Activated CD8-positive, alpha-beta memory T cell treated with anti-CD3 and anti-CD28 coated beads, Interleukin-2, amount 50 U/mL, for 24 hours (primary cell): ENCODE results near the gene GALNT10.

Experiments used
- DNase-seq: peaks from one replicate; pipeline ENCODE4 v3.0.0-alpha.2; 2020; ENCODE audit errors: extremely low read depth

The GALNT10 gene

DNA sequence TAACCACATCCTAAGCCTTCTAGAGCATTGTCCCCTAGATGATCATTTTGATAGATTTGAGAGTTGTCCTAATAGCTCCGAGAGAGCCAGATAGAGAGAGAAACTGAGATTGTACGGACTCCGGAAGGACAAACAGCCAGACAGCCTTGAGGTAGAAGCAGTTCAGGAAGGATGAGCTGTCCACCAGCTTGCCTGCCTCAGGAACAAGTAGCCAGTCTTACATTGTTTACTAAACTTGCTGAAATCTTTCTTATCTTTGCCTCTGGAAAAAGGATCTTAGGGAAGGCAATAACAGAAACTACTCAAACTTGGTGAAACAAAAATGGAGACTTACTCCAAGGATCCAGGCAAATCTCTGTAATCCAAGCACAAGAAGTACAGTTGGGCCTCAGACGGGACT is 216.3 kb downstream of the GALNT10 start:
- DNase-seq = no peak

DNA sequence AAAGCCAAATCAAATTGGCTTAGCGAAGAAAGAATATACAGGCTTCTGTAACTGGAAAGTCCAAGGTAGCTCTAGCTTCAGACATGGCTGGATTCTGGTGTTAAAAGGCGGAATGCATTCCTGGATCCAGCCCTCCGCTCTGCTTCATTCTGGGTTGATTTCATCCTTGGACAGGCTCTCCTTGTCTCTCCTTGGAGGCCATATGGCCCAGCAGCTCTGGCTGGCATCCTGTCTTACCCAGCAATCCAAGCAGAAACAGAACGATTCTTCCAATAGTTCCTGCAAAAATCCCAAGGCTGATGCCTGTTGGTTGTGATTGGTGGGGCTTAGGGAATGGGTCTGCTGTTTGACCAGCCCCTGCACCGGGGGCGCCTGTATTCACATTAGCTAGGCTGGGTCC is 218.3 kb downstream of the GALNT10 start:
- no peak for DNase-seq

GRCh38 chr5:154409230-154409840 is 218.8 kb downstream of the GALNT10 start:
- DNase-seq = no peak

GRCh38 chr5:154410008-154410407 is 219.5 kb downstream of the GALNT10 start:
- no peak for DNase-seq

DNA sequence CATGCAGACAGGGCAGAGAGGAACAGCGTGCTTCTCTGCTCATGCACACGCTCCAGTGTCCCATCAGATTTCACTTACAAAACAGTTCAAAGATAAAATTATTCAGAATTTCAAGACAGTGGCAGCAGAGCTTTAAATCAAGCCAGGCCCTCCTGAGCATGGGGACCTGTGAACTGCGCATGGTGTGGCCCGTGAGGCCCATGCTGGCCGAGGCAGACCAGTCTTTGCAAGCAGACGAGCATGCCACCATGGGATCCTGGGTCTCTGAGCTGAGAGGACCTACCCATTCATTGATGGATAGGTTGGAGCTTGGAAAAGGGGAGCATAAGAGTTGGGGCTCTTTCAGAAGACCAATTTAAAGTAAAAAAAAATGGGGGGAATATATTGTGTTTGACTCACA is 220.3 kb downstream of the GALNT10 start:
- DNase-seq = no peak

- no peak for DNase-seq
Measured at GRCh38 chr5:154411338-154411737, 220.8 kb downstream of the GALNT10 start.

DNA sequence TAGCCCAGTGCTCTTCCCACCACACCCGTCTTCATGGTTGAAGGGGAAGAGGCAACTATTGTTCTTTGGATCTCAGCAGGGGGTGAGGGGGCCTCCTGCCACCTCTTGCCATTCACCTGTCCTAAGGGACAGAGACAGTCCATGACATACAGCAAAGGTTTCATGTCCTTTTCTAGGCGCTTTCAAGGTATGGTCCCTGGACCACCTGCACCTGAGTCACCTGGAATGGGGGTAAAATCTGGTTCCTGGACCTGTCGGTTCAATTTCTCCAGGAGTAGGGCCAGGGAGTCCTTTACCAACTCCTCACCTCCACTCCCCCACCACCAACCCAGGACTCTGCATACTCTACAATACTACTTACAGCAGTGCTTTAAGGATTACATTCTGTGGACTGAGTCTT is 221.8 kb downstream of the GALNT10 start:
- no peak for DNase-seq

DNA sequence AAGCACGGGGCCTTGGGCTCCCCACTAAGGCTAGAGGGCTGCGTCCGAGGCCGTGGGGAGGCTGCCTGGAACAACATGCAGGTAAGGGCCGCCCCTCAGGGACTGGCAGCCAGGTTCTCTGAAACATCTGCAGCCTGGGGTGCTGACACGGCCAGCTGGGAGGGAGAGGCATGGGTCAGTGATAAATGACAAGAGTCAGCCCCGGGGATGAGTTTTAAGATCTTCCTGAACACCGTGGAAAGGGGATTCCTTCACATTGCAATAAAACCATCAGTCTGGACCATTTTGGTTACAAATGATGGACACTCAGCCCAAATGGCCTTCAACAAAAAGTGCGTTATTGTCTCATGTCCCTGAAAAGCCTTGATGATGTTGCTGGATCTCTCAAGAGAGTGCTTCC is 222.4 kb downstream of the GALNT10 start:
- DNase-seq = no peak

- DNase-seq = no peak
Measured at GRCh38 chr5:154415114-154415513, 224.6 kb downstream of the GALNT10 start.

DNA sequence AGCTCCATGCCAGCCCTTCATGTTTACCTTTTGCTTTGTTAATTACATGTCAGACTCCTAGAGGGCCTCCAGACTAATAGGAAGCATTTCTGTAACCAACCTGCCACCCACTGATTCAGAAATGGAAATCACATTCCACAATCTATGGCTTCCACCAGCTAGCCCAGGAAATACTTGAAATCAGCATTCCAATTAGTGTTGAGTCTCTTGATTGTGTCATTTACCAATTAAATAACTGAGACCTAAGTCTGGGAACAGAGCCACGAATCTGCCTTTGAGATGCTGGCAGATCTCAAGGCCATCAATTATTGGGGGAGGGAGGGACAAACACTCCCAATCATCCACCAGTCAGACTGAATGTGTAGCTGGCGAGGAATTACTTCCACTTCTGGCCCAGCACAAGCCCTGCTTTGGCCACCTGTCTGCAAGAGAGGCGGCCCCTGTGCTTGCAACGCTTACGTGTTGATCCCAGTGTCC is 227.8 kb downstream of the GALNT10 start:
- no peak for DNase-seq

GRCh38 chr5:154419236-154419635 is 228.7 kb downstream of the GALNT10 start:
- DNase-seq = no peak

DNA sequence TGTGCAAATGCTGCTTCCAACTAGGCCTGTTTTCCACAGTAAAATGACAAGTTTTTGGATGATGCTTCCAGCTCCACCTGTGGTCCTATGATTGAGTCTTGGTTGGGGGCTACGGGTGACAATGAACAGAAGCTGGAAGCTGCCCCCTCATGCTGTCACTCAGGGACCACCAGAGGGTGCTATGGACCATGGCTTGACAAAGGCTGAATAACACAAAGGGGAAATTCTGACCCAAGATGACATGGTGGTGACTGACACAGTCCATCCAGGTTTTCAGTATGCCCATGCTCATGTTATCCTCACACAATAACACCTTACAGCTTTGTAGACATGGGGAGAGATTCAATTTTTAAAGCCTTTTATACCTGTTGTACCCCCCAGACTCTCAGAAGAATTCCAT is 231.3 kb downstream of the GALNT10 start:
- DNase-seq = no peak

GRCh38 chr5:154422298-154422697 is 231.8 kb downstream of the GALNT10 start:
- no peak for DNase-seq

DNA sequence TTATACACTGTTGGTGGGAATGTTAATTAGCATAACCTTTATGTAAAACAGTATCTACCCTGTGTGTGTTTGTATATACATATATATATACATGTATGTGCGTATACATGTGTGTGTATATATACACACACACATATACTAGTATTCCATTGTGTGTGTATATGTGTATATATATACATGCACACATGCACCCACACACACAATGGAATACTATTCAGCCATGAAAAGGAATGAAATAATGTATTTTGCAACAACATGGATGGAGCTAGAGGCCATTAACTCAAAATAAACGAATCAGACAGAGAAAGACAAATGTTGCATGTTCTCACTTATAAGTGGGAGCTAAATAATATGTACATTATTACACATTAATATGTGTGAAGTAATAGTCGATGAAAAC is 237.7 kb downstream of the GALNT10 start:
- DNase-seq = no peak

DNA sequence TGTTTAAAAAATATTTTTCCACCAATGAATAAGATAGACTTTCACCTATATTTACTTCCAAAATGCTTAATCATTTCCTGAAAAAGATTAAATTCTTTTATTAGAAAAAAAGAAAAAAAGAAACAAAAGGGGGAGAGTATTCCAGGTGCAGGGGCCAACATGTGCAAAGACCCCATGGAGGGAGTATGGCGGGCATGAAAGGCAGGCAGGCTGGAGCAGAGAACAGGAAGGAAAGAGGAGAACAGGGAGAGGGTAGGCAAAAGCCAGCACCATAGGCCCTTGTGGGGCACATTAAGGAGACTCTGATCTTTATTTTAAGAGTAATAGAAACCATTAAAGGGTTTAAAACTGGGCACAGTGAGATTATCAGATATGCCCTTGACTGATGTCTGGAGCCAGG is 238.8 kb downstream of the GALNT10 start:
- no peak for DNase-seq

DNA sequence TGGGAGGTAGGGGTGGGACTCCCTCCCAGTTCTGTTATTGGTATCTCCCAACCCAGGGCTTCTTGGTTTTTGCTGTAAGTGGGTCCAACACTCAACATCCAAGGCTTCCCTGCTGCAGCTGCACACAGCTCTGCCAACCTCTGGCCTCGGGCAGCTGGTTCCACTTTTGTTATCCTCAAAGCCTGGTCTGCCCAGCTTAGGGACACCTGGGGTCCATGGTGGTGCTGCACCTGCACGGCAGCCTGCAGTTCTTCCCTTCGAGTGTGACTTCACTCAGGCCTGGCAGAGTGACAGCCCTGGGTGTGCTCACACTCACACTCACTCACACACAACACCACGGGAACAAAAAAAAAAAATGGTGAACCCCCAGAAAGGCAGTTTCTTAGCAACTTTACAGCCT is 239.9 kb downstream of the GALNT10 start:
- DNase-seq = no peak

GRCh38 chr5:154430961-154431630 is 240.6 kb downstream of the GALNT10 start:
- DNase-seq = no peak

DNA sequence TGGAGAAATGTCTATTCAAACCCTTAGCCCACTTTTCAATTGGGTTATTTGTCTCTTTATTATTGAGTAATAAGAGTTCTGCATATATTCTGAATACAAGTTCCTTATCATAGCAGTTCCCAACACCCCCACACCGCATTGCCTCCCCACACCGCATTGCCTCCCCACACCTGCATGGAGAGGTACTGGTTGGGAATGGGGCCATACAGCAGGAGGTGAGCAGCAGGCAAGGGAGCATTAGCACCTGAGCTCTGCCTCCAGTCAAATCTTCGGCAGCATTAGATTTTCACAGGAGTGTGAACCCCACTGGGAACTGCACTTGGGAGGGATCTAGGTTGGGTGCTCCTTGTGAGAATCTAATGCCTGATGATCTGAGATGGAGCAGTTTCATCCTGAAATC is 244.7 kb downstream of the GALNT10 start:
- DNase-seq = no peak

GRCh38 chr5:154437281-154437965 is 246.9 kb downstream of the GALNT10 start:
- no peak for DNase-seq

DNA sequence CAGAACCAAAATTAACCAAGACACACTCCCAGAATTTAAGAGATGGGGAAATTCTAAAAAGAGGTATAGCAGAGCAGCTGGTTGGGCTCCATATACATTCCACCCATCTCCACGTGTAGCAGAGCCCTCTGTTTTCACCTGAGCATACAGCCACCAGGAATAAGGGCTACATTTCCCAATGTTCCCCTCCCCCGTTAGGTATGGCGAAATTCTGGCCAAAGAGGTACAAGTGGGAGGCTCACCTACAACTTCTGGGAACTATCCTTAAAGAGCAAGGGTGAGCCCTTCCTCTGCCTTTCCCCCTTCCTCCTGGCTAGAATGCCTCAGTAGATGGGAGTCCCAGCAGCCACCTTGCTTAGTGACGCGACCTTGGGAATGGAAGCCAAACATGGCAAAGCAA is 250.0 kb downstream of the GALNT10 start:
- DNase-seq = no peak

- no peak for DNase-seq
Measured at GRCh38 chr5:154442801-154443200, 252.3 kb downstream of the GALNT10 start.

DNA sequence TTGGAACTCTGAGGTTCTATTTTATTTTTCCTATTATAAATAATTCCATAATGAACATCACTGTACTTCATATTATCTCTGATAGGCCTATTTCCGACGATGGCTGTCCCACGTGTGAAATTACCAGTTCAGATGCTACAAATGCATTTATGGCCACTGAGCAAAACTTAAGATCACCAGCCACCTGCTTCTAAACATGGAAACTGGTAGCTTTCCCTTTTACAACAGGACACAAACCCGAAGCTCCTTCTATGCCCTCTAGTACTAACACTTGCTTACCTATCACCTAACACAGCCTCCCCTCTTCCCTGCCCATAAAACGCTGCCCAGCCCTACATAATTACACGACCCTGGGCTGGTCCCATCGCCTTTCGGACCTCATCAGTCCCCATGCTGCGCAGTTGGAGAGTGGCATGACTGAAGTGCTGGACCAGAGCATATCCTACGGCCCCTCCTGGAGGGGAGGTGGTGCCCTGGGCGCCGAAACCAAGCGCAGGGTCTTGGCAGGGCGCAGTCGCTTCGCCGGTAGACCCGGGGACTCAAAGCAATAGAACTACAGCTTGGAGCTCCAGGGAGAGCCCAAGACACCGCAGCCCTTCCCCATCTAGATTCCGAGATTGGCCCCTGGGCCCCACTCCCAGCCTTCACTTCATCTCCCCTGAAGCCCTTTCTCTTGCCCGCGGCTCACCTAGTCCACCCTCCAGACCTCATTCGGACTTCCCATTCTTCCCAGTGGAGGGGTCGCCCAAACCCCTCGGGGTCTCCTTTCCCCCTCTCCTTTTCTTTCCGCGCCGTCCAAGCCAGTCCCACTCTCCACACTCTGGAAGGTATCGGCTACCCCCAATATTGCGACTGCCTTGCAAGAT is 254.3 kb downstream of the GALNT10 start:
- DNase-seq = no peak
